ENCODE results near the gene CPAMD8. TPM values are rescaled to one million over a fixed set of nuclear protein-coding genes. Genes with fewer than 3 reads are reported as not detected.

The CPAMD8 gene
- total and polyA plus RNA-seq, 10 of the 15 experiments (the other 5 are each of a cell fraction or from before 2014, with no cell fraction given): 0.12 to 0.97 (median 0.25) TPM; not detected in 3

DNA sequence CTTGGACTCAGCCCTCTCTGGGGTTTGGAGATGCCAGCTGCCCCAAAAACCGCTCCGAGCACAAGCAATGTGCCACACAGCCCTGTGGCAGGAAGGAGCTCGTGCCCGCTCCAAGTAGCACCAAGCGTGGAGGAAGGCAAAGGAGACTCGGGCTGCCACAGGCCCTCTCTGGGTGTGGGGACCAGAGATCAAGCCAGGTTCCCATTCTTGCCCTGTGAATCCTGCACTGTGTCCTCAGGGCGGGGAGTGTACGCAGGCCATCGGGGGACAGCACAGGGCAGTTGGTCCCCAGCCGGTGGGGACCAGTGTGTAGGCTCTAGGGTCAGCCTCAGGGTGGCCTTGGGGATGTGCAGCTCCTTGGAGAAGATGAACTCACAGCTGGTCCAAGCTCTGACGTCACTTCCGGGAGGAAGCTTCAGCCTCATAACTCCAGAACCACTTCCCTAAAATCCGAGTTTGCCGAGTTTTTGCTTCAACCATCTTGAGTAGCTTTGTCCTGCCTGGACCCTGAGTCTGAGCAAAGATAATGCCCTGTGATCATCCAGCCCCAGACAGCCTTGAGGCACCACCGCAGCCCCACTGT lies 9.3 kb upstream of the CPAMD8 start:
- WGBS (ENCODE audit: insufficient coverage, insufficient replicate concordance, low lambda C conversion rate, missing lambda C conversion rate): 76% methylated on average over 15 of the region's 15 CpGs
- Histone ChIP-seq H3K4me2 (ENCODE audit: control insufficient read depth, insufficient read depth) (no peak overlapping the region), H3K4me1 (ENCODE audit: control insufficient read depth, insufficient read depth, low read length) (no peaks in the 10 kb centered on the region), H3K27me3 (replicated peaks in 1 of 2; ENCODE audit: control insufficient read depth in 2 of 2, insufficient read depth in 2 of 2, low read length in 1 of 2) (no peaks in the 10 kb centered on the region), H3K4me3 (no peak overlapping the region), H3K9ac (ENCODE audit: control insufficient read depth, insufficient read depth, low read length) (no peak overlapping the region), H3K36me3 (ENCODE audit: control insufficient read depth in 2 of 2, insufficient read depth in 2 of 2, low read length in 1 of 2) (no peaks in the 10 kb centered on the region; a peak in 1 of 4 replicates), H3K79me2 (ENCODE audit: control insufficient read depth, insufficient read depth, low read length) (no peaks in the 10 kb centered on the region), H3K9me3 (replicated peaks; ENCODE audit: control insufficient read depth, insufficient read depth, low read length) (no peaks in the 10 kb centered on the region), H4K20me1 (ENCODE audit: control insufficient read depth, insufficient read depth) (no peaks in the 10 kb centered on the region), H3K27ac (ENCODE audit: control insufficient read depth, insufficient read depth) (no peak overlapping the region), H2AFZ (ENCODE audit: control insufficient read depth, low read depth, low read length) (no peak overlapping the region)
- ChIA-PET CTCF (no interaction called here), RAD21 (ENCODE audit: unreplicated experiment) (no interaction called here), POLR2A (interaction anchor here (0.5 kb wide), 1 partner anchor 439 kb away, joined by 4 read pairs; no protein-coding TSS in a partner anchor), SMC1A (ENCODE audit: uncharacterized antibody, unreplicated experiment) (no interaction called here)
- in situ Hi-C loops (cut with MboI): no loop called here
- ATAC-seq (no peak), DNase-seq (ENCODE audit: low read depth, low spot score) (no peak), FAIRE-seq (no peak)
- BruUV-seq (replicated peaks): no TSS peak
- intact Hi-C loops (cut with micrococcal nuclease; ENCODE audit: unreplicated experiment): no loop called here
- TF ChIP-seq SPI1 (IDR thresholded peaks at IDR 0.05; ENCODE audit: borderline replicate concordance, insufficient read depth, low read depth, low read length) (0 out of 2 replicates have a peak, but pooled peaks have one; percentile 4), BRCA1 (IDR thresholded peaks at IDR 0.05; ENCODE audit: low read depth, low read length) (no peak)

DNA sequence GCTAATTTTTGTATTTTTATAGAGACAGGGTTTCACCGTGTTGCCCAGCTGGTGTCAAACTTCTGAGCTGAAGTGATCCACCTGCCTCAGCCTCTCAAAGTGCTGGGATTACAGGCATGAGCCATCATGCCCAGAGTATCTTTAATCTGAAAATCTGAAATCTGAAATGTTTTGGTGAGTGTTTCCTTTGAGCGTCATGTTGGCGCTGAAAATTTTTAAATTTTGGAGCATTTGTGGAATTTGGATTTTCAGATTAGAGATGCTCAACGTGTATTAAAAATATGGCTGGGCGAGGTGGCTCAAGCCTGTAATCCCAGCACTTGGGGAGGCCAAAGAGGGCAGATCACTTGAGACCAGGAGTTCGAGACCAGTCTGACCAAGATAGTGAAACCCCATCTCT lies 5.1 kb upstream of the CPAMD8 start:
- in situ Hi-C loops (cut with MboI): no loop called here
- ChIA-PET POLR2A (no interaction called here), SMC1A (ENCODE audit: uncharacterized antibody, unreplicated experiment) (no interaction called here)
- no peak for TF ChIP-seq POLR2A (IDR thresholded peaks at IDR 0.05; ENCODE audit: low read depth, low read length)
- TF ChIP-seq, protein P1, sequence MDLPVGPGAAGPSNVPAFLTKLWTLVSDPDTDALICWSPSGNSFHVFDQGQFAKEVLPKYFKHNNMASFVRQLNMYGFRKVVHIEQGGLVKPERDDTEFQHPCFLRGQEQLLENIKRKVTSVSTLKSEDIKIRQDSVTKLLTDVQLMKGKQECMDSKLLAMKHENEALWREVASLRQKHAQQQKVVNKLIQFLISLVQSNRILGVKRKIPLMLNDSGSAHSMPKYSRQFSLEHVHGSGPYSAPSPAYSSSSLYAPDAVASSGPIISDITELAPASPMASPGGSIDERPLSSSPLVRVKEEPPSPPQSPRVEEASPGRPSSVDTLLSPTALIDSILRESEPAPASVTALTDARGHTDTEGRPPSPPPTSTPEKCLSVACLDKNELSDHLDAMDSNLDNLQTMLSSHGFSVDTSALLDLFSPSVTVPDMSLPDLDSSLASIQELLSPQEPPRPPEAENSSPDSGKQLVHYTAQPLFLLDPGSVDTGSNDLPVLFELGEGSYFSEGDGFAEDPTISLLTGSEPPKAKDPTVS (IDR thresholded peaks at IDR 0.05; ENCODE audit: low read depth, low read length): no peak
- TF ChIP-seq, protein P2, sequence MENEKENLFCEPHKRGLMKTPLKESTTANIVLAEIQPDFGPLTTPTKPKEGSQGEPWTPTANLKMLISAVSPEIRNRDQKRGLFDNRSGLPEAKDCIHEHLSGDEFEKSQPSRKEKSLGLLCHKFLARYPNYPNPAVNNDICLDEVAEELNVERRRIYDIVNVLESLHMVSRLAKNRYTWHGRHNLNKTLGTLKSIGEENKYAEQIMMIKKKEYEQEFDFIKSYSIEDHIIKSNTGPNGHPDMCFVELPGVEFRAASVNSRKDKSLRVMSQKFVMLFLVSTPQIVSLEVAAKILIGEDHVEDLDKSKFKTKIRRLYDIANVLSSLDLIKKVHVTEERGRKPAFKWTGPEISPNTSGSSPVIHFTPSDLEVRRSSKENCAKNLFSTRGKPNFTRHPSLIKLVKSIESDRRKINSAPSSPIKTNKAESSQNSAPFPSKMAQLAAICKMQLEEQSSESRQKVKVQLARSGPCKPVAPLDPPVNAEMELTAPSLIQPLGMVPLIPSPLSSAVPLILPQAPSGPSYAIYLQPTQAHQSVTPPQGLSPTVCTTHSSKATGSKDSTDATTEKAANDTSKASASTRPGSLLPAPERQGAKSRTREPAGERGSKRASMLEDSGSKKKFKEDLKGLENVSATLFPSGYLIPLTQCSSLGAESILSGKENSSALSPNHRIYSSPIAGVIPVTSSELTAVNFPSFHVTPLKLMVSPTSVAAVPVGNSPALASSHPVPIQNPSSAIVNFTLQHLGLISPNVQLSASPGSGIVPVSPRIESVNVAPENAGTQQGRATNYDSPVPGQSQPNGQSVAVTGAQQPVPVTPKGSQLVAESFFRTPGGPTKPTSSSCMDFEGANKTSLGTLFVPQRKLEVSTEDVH (IDR thresholded peaks at IDR 0.05; ENCODE audit: low read depth, partially characterized antibody): no peak
- TF ChIP-seq PAX8 (IDR thresholded peaks at IDR 0.05): no peak
- TF ChIP-seq, protein P3, sequence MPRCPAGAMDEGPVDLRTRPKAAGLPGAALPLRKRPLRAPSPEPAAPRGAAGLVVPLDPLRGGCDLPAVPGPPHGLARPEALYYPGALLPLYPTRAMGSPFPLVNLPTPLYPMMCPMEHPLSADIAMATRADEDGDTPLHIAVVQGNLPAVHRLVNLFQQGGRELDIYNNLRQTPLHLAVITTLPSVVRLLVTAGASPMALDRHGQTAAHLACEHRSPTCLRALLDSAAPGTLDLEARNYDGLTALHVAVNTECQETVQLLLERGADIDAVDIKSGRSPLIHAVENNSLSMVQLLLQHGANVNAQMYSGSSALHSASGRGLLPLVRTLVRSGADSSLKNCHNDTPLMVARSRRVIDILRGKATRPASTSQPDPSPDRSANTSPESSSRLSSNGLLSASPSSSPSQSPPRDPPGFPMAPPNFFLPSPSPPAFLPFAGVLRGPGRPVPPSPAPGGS (IDR thresholded peaks at IDR 0.05; ENCODE audit: borderline replicate concordance, insufficient read depth, low read depth, low read length, poor library complexity, severe bottlenecking): no peak
- no peak for TF ChIP-seq HDGF (IDR thresholded peaks at IDR 0.05)
- TF ChIP-seq ZNF384 (IDR thresholded peaks at IDR 0.05; ENCODE audit: borderline replicate concordance, low read depth, low read length): no peak
- TF ChIP-seq EZH2 (IDR thresholded peaks at IDR 0.05; ENCODE audit: borderline replicate concordance, control insufficient read depth, low read depth, low read length): no peak
- no peak for TF ChIP-seq IRF4 (IDR thresholded peaks at IDR 0.05; ENCODE audit: low read depth, low read length)
- no peak for TF ChIP-seq JUNB (IDR thresholded peaks at IDR 0.05)
- TF ChIP-seq YY1 (IDR thresholded peaks at IDR 0.05; ENCODE audit: low read depth, low read length): no peak

More for the DNA sequence above, 5.1 kb upstream of the CPAMD8 start:
- Histone ChIP-seq H3K79me2 (ENCODE audit: control insufficient read depth, insufficient read depth, low read length) (no peaks in the 10 kb centered on the region), H3K4me1 (ENCODE audit: control insufficient read depth, insufficient read depth, low read length) (no peaks in the 10 kb centered on the region), H3K9ac (ENCODE audit: control insufficient read depth, insufficient read depth, low read length) (no peak overlapping the region), H3K4me3 (no peak overlapping the region), H3K4me2 (ENCODE audit: control insufficient read depth, insufficient read depth) (no peak overlapping the region), H3K27ac (ENCODE audit: control insufficient read depth, insufficient read depth) (no peak overlapping the region), H3K27me3 (replicated peaks in 1 of 2; ENCODE audit: control insufficient read depth in 2 of 2, insufficient read depth in 2 of 2, low read length in 1 of 2) (no peaks in the 10 kb centered on the region; a peak in 1 of 4 replicates), H3K36me3 (ENCODE audit: control insufficient read depth in 2 of 2, insufficient read depth in 2 of 2, low read length in 1 of 2) (no peaks in the 10 kb centered on the region; a peak in 1 of 4 replicates), H3K9me3 (replicated peaks; ENCODE audit: control insufficient read depth, insufficient read depth, low read length) (no peaks in the 10 kb centered on the region), H2AFZ (ENCODE audit: control insufficient read depth, low read depth, low read length) (no peak overlapping the region), H4K20me1 (ENCODE audit: control insufficient read depth, insufficient read depth) (no peaks in the 10 kb centered on the region)
- WGBS (ENCODE audit: insufficient coverage, insufficient replicate concordance, low lambda C conversion rate, missing lambda C conversion rate): 40% methylated on average over 6 of the region's 6 CpGs
- intact Hi-C loops (cut with micrococcal nuclease; ENCODE audit: unreplicated experiment): no loop called here
- CTCF ChIA-PET: no interaction called here
- RAD21 ChIA-PET (ENCODE audit: unreplicated experiment): no interaction called here
- no peak for ATAC-seq
- FAIRE-seq: no peak
- DNase-seq (ENCODE audit: low read depth, low spot score): no peak
- BruUV-seq (replicated peaks): no TSS peak

Measured in GM12878 (cell line).